K562 (cell line): ENCODE measurements around the gene SF3A2. TPM values are rescaled to one million over a fixed set of nuclear protein-coding genes. Genes with fewer than 3 reads are reported as not detected.

Experiments
- CHAMP1 ChIP-seq: fragments of 450-650 bp; IDR thresholded peaks from 2 replicates; pipeline ENCODE4 v1.6.1; 2016; ENCODE audit warnings: mild to moderate bottlenecking
- E2F3 ChIP-seq: fragments of 250-450 bp; sonication (Bioruptor Pico); IDR thresholded peaks from 2 replicates; pipeline ENCODE4 v1.4.0; 2020; ENCODE audit warnings: mild to moderate bottlenecking
- ETS2 ChIP-seq: IDR thresholded peaks from 2 replicates; pipeline ENCODE4 v1.6.1; 2016; ENCODE audit warnings: borderline replicate concordance, missing genetic modification characterization, mild to moderate bottlenecking, moderate library complexity, missing compliant biosample characterization; ENCODE audit not compliant: poor library complexity, severe bottlenecking
- GABPB1 ChIP-seq: sonication (generic); formaldehyde crosslinking; IDR thresholded peaks from 2 replicates; pipeline ENCODE4 v1.8.0; 2022; ENCODE audit warnings: mild to moderate bottlenecking, missing genetic modification reagents
- GTF2E2 ChIP-seq: fragments of 200-800 bp; sonication (Bioruptor generic); IDR thresholded peaks from 2 replicates; pipeline ENCODE4 v1.6.1; 2016; ENCODE audit warnings: missing genetic modification characterization, missing compliant biosample characterization
- HDAC2 ChIP-seq: fragments of 450-650 bp; IDR thresholded peaks from 2 replicates; pipeline ENCODE4 v1.6.1; 2016; ENCODE audit warnings: mild to moderate bottlenecking
- HINFP ChIP-seq: fragments of 450-650 bp; conservative IDR thresholded peaks from 2 replicates; pipeline ENCODE4 v1.6.1; 2016; ENCODE audit warnings: missing genetic modification characterization, low read depth, mild to moderate bottlenecking, control low read depth, missing compliant biosample characterization
- POLR2AphosphoS5 ChIP-seq: IDR thresholded peaks from 2 replicates; pipeline ENCODE4 v1.6.1; 2011; ENCODE audit warnings: mild to moderate bottlenecking, low read depth, low read length, moderate library complexity; ENCODE audit not compliant: control insufficient read depth, insufficient read depth
- PYGO2 ChIP-seq: fragments of 450-650 bp; IDR thresholded peaks from 2 replicates; pipeline ENCODE4 v1.6.1; 2016; ENCODE audit warnings: mild to moderate bottlenecking, missing genetic modification characterization, moderate library complexity, missing compliant biosample characterization
- RAD51 ChIP-seq: fragments of 450-650 bp; IDR thresholded peaks from 2 replicates; pipeline ENCODE4 v1.7.1; 2016; ENCODE audit warnings: low read depth, mild to moderate bottlenecking, borderline replicate concordance
- RBM22 ChIP-seq: fragments of 200-400 bp; formaldehyde crosslinking; IDR thresholded peaks from 2 replicates; pipeline ENCODE4 v1.6.1; 2018; ENCODE audit warnings: low read length, low read depth; ENCODE audit not compliant: poor library complexity, severe bottlenecking
- RNF2 ChIP-seq: sonication (generic); IDR thresholded peaks from 2 replicates; pipeline ENCODE4 v1.6.1; 2016
- TAF15 ChIP-seq: fragments of 200-400 bp; formaldehyde crosslinking; IDR thresholded peaks from 2 replicates; pipeline ENCODE4 v1.6.1; 2017; ENCODE audit warnings: mild to moderate bottlenecking, low read depth, low read length, moderate library complexity
- TFAM ChIP-seq: fragments of 250-450 bp; sonication (Bioruptor Pico); conservative IDR thresholded peaks from 2 replicates; pipeline ENCODE4 v1.5.0; 2021; ENCODE audit warnings: mild to moderate bottlenecking, moderate library complexity
- ZFP30 ChIP-seq: fragments of 250-450 bp; sonication (Bioruptor Pico); IDR thresholded peaks from 2 replicates; pipeline ENCODE4 v1.8.0; 2022; ENCODE audit warnings: moderate library complexity, mild to moderate bottlenecking, inconsistent platforms, borderline replicate concordance
- ZNF408 ChIP-seq: fragments of 250-450 bp; sonication (Bioruptor Pico); IDR thresholded peaks from 2 replicates; pipeline ENCODE4 v1.4.0; 2020; ENCODE audit warnings: low read depth, mild to moderate bottlenecking, moderate library complexity
- ZNF507 ChIP-seq: conservative IDR thresholded peaks from 2 replicates; pipeline ENCODE4 v1.6.1; 2017; ENCODE audit warnings: missing genetic modification characterization, missing compliant biosample characterization
- ZNF583 ChIP-seq: fragments of 250-450 bp; sonication (Bioruptor Pico); IDR thresholded peaks from 2 replicates; pipeline ENCODE4 v1.4.0; 2020
- ZNF764 ChIP-seq: fragments of 250-450 bp; sonication (Bioruptor Pico); IDR thresholded peaks from 2 replicates; pipeline ENCODE4 v1.4.0; 2020; ENCODE audit warnings: low read depth, mild to moderate bottlenecking, moderate library complexity
- ZNF830 ChIP-seq: fragments of 250-450 bp; sonication (Bioruptor Pico); IDR thresholded peaks from 2 replicates; pipeline ENCODE4 v1.5.0; 2021; ENCODE audit warnings: mild to moderate bottlenecking
- polyA plus RNA-seq, 8 experiments: library from polyadenylated mRNA; depleted of rRNA in 4 of 8; stranded (reverse) in 5 of 8; unstranded in 3 of 8; fragments of >200 nt; fragmentation: Nextera tagmentation in 2 of 8; fragmentation: Illumina TruSeq in 1 of 8; extraction: Ambion mirVana in 2 of 8; extraction: Trizol in 1 of 8; gene quantifications; 2 replicates each; pipeline versions ENCODE4 v1.2.1 to v1.2.3, GENCODE V29; 2011 to 2014; ENCODE audit warnings: inconsistent platforms in 1 of 8, missing spikeins in 1 of 8
- total RNA-seq, 7 experiments: library from RNA; depleted of rRNA in 6 of 7; stranded (reverse); fragments of >200 nt in 6 of 7; fragmentation: Illumina TruSeq in 2 of 7; extraction: Trizol in 2 of 7; gene quantifications; 2 replicates each; pipeline versions ENCODE4 v1.2.1 to v1.2.3, GENCODE V29; 2011 to 2021; ENCODE audit warnings: low replicate concordance in 1 of 7
- TF ChIP-seq, protein P1 (sequence below): fragments of 450-650 bp; formaldehyde crosslinking; IDR thresholded peaks from 2 replicates; pipeline ENCODE4 v1.4.0; 2020; ENCODE audit warnings: mild to moderate bottlenecking
- TF ChIP-seq, protein P2 (sequence below): fragments of 250-450 bp; sonication (Bioruptor Pico); IDR thresholded peaks from 2 replicates; pipeline ENCODE4 v1.8.0; 2021; ENCODE audit warnings: mild to moderate bottlenecking, moderate library complexity

SF3A2 gene
- total and polyA plus RNA-seq, 9 of the 15 experiments (the other 6 are each of a cell fraction or from before 2014, with no cell fraction given): 0.17 to 194 (median 22.8) TPM

DNA sequence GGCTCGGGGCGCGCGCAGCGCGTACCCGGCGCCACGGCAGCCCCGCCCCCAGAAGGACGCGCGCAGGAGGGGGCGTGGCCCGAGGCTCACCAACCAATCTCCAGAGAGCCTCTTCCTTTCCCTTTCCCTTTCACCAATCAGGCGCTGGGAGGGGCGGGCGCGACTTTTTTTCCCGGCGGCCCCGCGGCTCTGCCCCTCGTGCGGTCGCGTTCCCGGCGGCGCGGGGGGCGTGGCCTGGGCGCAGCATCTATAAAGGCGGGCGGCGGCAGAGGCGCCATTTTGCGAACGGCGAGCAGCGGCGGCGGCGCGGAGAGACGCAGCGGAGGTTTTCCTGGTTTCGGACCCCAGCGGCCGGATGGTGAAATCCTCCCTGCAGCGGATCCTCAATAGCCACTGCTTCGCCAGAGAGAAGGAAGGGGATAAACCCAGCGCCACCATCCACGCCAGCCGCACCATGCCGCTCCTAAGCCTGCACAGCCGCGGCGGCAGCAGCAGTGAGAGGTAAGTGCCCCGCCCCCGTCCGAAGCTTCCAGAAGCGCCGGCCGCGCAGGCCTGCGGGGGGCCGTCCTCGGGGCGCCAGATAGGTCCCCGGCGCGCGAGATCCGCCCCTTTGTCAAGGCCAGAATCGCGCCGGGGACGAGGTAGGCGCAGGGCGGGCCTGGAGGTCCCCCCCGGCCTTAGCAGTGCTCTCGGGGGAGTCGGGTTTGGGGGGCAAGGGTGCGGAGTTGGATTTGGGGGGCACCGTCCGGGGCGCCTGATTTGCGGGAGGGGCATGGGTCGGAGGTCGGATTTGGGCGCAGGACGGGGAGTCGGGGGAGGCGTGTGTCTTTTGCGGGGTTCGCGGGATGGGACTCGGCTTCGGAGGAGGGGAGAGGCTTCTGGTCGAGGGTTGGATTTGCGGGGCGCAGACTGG, 32.9 kb downstream of the SF3A2 start (continued):
- no peak for TF ChIP-seq CHAMP1
- TF ChIP-seq ZNF583 (CRISPR knock-in tag): no peak
- TF ChIP-seq RAD51: no peak
- no peak; the same call in 1 of the 2 replicates for TF ChIP-seq HDAC2
- TF ChIP-seq TFAM (CRISPR knock-in tag): no peak
- TF ChIP-seq ZNF764 (CRISPR knock-in tag): no peak
- TF ChIP-seq RBM22: peak; percentile 86
- TF ChIP-seq ETS2: no peak
- no peak for TF ChIP-seq ZFP30 (CRISPR knock-in tag)
- TF ChIP-seq, protein P1, sequence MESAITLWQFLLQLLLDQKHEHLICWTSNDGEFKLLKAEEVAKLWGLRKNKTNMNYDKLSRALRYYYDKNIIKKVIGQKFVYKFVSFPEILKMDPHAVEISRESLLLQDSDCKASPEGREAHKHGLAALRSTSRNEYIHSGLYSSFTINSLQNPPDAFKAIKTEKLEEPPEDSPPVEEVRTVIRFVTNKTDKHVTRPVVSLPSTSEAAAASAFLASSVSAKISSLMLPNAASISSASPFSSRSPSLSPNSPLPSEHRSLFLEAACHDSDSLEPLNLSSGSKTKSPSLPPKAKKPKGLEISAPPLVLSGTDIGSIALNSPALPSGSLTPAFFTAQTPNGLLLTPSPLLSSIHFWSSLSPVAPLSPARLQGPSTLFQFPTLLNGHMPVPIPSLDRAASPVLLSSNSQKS (CRISPR knock-in tag): no peak
- TF ChIP-seq GABPB1 (CRISPR knock-in tag): peak; percentile 45; the same call in 1 of the 2 replicates
- TF ChIP-seq ZNF830 (CRISPR knock-in tag): no peak
- TF ChIP-seq, protein P2, sequence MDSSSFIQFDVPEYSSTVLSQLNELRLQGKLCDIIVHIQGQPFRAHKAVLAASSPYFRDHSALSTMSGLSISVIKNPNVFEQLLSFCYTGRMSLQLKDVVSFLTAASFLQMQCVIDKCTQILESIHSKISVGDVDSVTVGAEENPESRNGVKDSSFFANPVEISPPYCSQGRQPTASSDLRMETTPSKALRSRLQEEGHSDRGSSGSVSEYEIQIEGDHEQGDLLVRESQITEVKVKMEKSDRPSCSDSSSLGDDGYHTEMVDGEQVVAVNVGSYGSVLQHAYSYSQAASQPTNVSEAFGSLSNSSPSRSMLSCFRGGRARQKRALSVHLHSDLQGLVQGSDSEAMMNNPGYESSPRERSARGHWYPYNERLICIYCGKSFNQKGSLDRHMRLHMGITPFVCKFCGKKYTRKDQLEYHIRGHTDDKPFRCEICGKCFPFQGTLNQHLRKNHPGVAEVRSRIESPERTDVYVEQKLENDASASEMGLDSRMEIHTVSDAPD (CRISPR knock-in tag): no peak
- TF ChIP-seq GTF2E2: peak; percentile 99
- no peak for TF ChIP-seq ZNF408 (CRISPR knock-in tag)
- TF ChIP-seq PYGO2 (tag): no peak
- TF ChIP-seq TAF15: no peak
- TF ChIP-seq E2F3 (CRISPR knock-in tag): no peak
- TF ChIP-seq ZNF507: no peak
- peak; percentile 57; the same call in 1 of the 2 replicates for TF ChIP-seq RNF2
- TF ChIP-seq POLR2AphosphoS5: peak; percentile 99
- TF ChIP-seq HINFP: no peak
